Liver (tissue), 3 donors: ENCODE data around the gene BORCS8.

Source experiments
- CTCF ChIP-seq: fragments of 150-350 bp; IDR thresholded peaks from 2 replicates; pipeline ENCODE4 v1.5.1; 2017; ENCODE audit warnings: improper control_type of control experiment, low read depth, low read length; ENCODE audit not compliant: missing input control
- GABPA ChIP-seq, 2 donors: IDR thresholded peaks in 1 of 2; conservative IDR thresholded peaks in 1 of 2; 2 replicates each; pipeline ENCODE4 v1.6.1; 2016; ENCODE audit warnings: antibody characterized with exemption in 2 of 2, mild to moderate bottlenecking in 1 of 2, moderate library complexity in 1 of 2
- REST ChIP-seq: IDR thresholded peaks from 2 replicates; pipeline ENCODE4 v1.6.1; 2016; ENCODE audit warnings: antibody characterized with exemption, mild to moderate bottlenecking
- SP1 ChIP-seq: IDR thresholded peaks from 2 replicates; pipeline ENCODE4 v1.6.1; 2018; ENCODE audit warnings: antibody characterized with exemption, mild to moderate bottlenecking
- donor health status: healthy.
- donor health status: healthy.

- TF ChIP-seq SP1 (no peak), GABPA (IDR thresholded peaks at IDR 0.05 in 1 of 2, conservative IDR thresholded peaks at IDR 0.05 in 1 of 2) (no peak), CTCF (no peak), REST (no peak)
Observed at GRCh38 chr19:19191768-19192077, 229 bp downstream of the BORCS8 start.
